OCI-LY7 (cell line): ENCODE measurements around the gene MVD.

Experiments
- CTCF ChIP-seq: fragments of 200-600 bp; sonication (generic); conservative IDR thresholded peaks from 2 replicates; pipeline ENCODE4 v1.5.1; 2014; ENCODE audit warnings: mild to moderate bottlenecking, antibody characterized with exemption, low read length, moderate library complexity, mixed read lengths
- EZH2phosphoT487 ChIP-seq: fragments of 200-600 bp; sonication (generic); IDR thresholded peaks from 2 replicates; pipeline ENCODE4 v1.6.1; 2018; ENCODE audit warnings: low read depth, borderline replicate concordance, mild to moderate bottlenecking, mixed run types, antibody characterized with exemption, low read length, moderate library complexity, mixed read lengths

GRCh38 chr16:88703486-88704309, 40.8 kb upstream of the MVD start:
- TF ChIP-seq CTCF (no peak), EZH2phosphoT487 (no peak)
